HFFc6 (cell line): Measurements from ENCODE around the gene DNAH14. TPM values are rescaled to one million over a fixed set of nuclear protein-coding genes. Genes with fewer than 3 reads are reported as not detected.
"Not testable (repeated sequence)": the region's sequence is repeated elsewhere in the genome, so short reads cannot be mapped to it uniquely, and the experiment has no call there.

ENCODE experiments used
- DNase-seq: peaks from one replicate; pipeline ENCODE4 v3.0.0-alpha.2; 2018
- H3K27ac Mint-ChIP-seq: 2 replicates; pipeline ENCODE4 v1.8.0; 2020; ENCODE audit warnings: mild to moderate bottlenecking, mixed read lengths
- H3K27me3 Mint-ChIP-seq: 2 replicates; pipeline ENCODE4 v1.8.0; 2021; ENCODE audit warnings: mild to moderate bottlenecking, moderate library complexity, mixed read lengths; ENCODE audit not compliant: insufficient read depth
- H3K36me3 Mint-ChIP-seq: 2 replicates; pipeline ENCODE4 v1.8.0; 2021; ENCODE audit warnings: low read depth, mixed read lengths
- H3K4me1 Mint-ChIP-seq: 2 replicates; pipeline ENCODE4 v1.8.0; 2020; ENCODE audit warnings: low read depth, mixed read lengths
- H3K4me3 Mint-ChIP-seq: 2 replicates; pipeline ENCODE4 v1.8.0; 2020; ENCODE audit warnings: mild to moderate bottlenecking, moderate library complexity, mixed read lengths
- H3K9me3 Mint-ChIP-seq: 2 replicates; pipeline ENCODE4 v1.8.0; 2020; ENCODE audit warnings: mild to moderate bottlenecking, mixed read lengths
- CTCF ChIP-seq: fragments of 200-600 bp; sonication (generic); IDR thresholded peaks from 2 replicates; pipeline ENCODE4 v1.5.0; 2021; ENCODE audit warnings: antibody characterized with exemption, mild to moderate bottlenecking
- long read RNA-seq: library from polyadenylated mRNA; unstranded; transcript quantifications from one replicate; pipeline ENCODE4 v2.0.0, GENCODE V29; 2019
- total RNA-seq, 6 experiments: library from RNA; stranded (reverse); fragmentation: NEBNext Ultra II Directional; extraction: Animal tissue kit (Norgen Biotek cat#: 25700); gene quantifications; 2 replicates in 1 of 6; 3 replicates in 5 of 6; pipeline ENCODE4 v1.2.3, GENCODE V29; 2021

The DNAH14 gene
- total RNA-seq: 1 to 10 TPM; 6.0 to 8.4 (median 6.9) TPM
- long read RNA-seq, partial matches to known transcripts: 0 of 3 reads
- long read RNA-seq, other reads (novel, unspliced or antisense): 1 of 3 reads

- Mint-ChIP-seq H3K27me3 (no peaks in the 10 kb centered on the region), H3K4me3 (peak within 1 kb of the TSS; percentile 82), H3K4me1 (no peaks in the 10 kb centered on the region), H3K27ac (peak within 1 kb of the TSS; percentile 36; the same call in 1 of the 2 replicates), H3K36me3 (peaks cover 27% of the 10 kb centered on the region), H3K9me3 (peaks cover 28% of the 10 kb centered on the region)
- TF ChIP-seq CTCF: no peak
- peak; percentile 69 for DNase-seq
These were observed at the start of gene DNAH14 for GRCh38 chr1:224929335-224930237. DNAH14 (plus strand) TSS chr1:224929675; CDS start chr1:224952703, 23,028 bp downstream.

GRCh38 chr1:224880593-224881307 lies 48.7 kb upstream of the DNAH14 start:
- no peak overlapping the region for H3K4me3 Mint-ChIP-seq
- H3K4me1 Mint-ChIP-seq: peaks cover 48% of the 10 kb centered on the region
- no peak for DNase-seq
- no peak overlapping the region for H3K27ac Mint-ChIP-seq
- no peak for TF ChIP-seq CTCF
- no peaks in the 10 kb centered on the region for H3K36me3 Mint-ChIP-seq
- H3K9me3 Mint-ChIP-seq: peaks cover 12% of the 10 kb centered on the region
- peaks cover 35% of the 10 kb centered on the region for H3K27me3 Mint-ChIP-seq

- H3K36me3 Mint-ChIP-seq, DNase-seq, H3K27ac Mint-ChIP-seq, H3K4me3 Mint-ChIP-seq: not testable (repeated sequence)
- Mint-ChIP-seq H3K27me3 (peaks cover 34% of the 10 kb centered on the region), H3K4me1 (peaks cover 48% of the 10 kb centered on the region), H3K9me3 (peaks cover 18% of the 10 kb centered on the region)
These were observed 48.2 kb upstream of the DNAH14 start for GRCh38 chr1:224881308-224881692.

- Mint-ChIP-seq H3K4me1 (peaks cover 48% of the 10 kb centered on the region), H3K27me3 (peaks cover 35% of the 10 kb centered on the region), H3K27ac (no peak overlapping the region), H3K4me3 (no peak overlapping the region), H3K36me3 (peaks cover 4% of the 10 kb centered on the region; the same call in 1 of the 2 replicates), H3K9me3 (peaks cover 18% of the 10 kb centered on the region)
- no peak for DNase-seq
- no peak for TF ChIP-seq CTCF
These were observed 47.7 kb upstream of the DNAH14 start for GRCh38 chr1:224881762-224882211.

GRCh38 chr1:224882264-224882663 lies 47.2 kb upstream of the DNAH14 start:
- peaks cover 35% of the 10 kb centered on the region for H3K27me3 Mint-ChIP-seq
- H3K4me1 Mint-ChIP-seq: peaks cover 48% of the 10 kb centered on the region
- H3K36me3 Mint-ChIP-seq: peaks cover 4% of the 10 kb centered on the region; the same call in 1 of the 2 replicates
- no peak for DNase-seq
- no peak overlapping the region for H3K27ac Mint-ChIP-seq
- H3K4me3 Mint-ChIP-seq: no peak overlapping the region
- no peak for TF ChIP-seq CTCF
- peaks cover 18% of the 10 kb centered on the region for H3K9me3 Mint-ChIP-seq
